Measurements from ENCODE around the gene SULF2.
"Not testable (repeated sequence)": the region's sequence is repeated elsewhere in the genome, so short reads cannot be mapped to it uniquely, and the experiment has no call there.

The SULF2 gene

DNA sequence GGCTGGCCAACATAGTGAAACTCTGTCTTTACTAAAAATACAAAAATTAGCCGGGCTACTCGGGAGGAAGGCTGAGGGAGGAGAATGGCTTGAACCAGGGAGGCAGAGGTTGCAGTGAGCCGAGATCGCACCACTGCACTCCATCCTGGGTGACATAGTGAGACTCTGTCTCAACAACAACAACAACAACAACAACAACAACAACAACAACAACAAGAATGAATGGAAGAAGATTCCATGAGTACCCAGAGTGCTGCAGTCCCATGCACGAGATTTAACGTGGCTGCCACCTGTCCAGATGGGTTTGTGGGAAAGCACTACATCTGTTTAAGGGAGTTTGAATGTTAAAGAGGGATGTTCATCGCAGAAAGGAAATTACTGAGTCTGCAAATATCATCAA lies 19.7 kb upstream of the SULF2 start:
- DNase-seq (ENCODE audit: low read depth in 2 of 2) = not testable (repeated sequence)

DNA sequence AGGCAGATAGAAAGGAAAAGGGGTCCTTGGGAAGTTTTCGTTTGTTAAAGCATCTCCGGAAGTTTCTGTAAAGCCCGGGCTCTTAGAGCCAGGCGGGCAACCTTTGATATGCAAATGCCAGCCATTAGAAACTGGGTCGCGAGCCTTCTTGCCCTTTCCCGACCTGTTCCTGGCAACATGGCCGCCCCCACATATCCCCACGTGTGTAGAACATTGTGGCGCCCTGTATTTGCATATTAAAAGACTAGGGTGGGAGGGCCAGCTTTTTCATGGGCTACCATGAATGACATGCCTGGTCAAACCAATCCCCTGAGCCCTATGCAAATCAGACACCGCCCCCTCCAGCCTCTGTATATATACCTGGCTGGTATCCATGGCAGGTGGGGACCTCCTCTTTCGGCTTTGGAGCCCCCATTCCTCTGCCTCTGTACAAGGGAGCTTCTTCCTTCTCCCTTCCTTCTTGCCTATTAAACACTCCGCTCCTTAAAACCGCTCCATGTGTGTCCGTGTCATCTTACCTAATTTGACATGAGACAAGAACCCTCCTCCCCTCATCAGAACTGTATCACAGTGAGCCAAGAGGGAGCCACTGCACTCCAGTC lies 19.0 kb upstream of the SULF2 start:
- DNase-seq (ENCODE audit: low read depth in 2 of 2) = not testable (repeated sequence)

DNA sequence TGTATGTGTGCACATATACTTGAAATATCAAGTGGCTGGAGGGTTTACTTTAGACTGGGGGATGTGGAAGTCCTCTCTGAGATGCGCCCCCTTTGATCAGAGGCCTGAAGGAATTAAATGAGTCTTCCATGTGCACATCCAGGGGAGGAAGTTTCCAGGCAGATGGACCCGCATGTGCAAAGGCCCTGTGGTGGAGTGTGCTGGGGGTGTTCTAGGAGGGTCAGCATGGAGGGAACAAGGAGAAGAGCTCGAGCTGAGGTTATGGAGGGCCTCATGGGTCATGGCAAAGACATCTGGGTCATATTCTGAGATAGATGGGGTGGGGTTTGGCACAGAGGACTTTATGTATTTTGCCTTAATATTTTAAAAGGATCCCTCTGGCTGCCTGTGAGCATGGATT lies 17.7 kb upstream of the SULF2 start:
- DNase-seq (ENCODE audit: low read depth in 2 of 2) = no peak

DNA sequence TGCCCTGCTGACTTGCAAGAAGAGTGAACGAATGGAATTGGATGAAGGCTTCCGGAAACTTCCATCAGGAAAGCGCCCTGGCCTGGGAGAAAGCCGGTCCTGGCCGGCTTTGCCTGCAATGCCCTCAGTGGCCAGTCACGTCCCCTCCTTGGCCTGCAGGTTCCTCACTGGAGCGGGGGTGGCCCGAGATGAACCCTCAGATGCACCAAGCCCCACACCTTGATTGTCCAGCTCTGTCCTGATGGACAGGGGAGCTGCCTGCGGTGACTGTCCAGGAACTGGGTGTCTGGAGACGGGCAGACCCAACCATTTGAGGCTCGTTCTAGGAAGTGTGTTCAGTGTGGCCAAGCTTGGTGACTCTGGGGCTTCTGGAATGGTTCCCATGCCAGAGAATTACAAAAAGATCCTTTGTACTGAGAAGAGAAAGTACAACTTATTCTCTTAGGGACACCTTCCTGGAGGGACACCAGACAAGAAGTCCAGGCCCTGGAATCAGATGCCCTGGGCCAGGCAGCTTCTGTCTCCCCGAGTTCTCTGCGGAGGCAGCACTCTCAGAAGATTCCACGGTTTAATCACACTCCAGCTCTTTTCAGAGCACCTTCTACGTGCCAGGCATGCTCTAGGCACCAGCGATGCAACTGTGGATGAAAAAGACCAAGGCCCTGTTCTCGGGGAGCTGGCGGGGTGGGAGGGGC lies 17.1 kb upstream of the SULF2 start:
- no peak for DNase-seq (ENCODE audit: low read depth in 2 of 2)

DNA sequence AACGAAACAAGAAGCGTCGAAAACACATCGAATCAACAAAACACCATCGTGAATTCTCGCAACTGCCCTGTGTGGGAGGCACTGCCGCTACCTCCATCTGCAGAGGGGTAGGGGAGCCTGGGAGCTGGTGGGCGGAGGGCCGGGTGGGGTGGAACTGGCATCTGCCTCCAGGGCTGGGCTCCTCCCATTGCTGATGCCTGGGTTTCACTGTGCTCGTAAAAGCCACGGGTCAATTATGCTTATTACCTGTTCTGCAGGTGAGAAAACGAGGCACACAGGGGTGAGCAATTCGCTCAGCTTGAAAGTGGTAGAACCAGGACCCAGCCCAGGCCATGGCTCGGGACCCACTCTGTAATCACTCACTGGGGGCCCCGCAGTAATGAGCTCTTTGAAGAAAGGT lies 16.5 kb upstream of the SULF2 start:
- DNase-seq (ENCODE audit: low read depth in 2 of 2) = no peak

DNA sequence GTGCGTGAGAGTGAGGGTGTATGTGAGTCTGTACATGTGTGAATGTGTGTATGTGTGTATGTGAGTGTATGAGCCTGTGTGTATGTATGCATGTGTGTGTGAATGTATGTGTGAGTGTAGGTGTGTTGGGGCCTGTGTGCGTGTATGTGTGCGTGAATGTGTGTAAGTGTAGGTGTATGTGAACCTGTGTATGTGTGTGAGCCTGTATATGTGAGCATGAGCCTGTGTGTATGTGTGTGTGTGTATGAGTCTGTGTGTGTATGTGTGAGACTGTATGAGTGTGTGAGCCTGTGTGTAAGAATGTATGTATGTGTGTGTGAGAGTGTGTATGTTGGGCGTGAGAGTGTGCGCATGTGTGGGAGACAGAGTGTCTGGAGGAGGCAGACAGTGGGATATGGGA lies 15.8 kb upstream of the SULF2 start:
- DNase-seq (ENCODE audit: low read depth in 2 of 2) = no peak

DNA sequence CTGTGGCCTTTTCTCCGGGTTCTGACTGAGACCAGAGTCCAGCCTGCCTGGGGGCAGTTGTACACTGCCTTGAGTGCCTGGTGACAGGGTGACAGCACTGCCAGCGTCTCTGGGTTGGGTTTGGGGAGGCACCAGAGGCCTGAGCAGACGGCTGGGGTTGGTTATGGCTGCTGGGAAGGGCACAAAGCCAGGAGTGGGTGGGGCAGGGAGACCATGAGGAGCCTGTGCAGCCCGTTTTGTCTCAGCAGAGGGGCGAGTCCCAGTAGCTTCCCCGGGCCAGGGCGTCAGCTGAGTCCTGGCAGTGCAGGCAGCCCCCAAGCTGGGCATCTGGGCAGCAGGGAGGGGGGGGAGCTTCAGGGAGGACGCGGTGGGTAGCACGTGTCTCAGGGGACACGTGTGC lies 15.3 kb upstream of the SULF2 start:
- DNase-seq (ENCODE audit: low read depth in 2 of 2) = no peak

DNA sequence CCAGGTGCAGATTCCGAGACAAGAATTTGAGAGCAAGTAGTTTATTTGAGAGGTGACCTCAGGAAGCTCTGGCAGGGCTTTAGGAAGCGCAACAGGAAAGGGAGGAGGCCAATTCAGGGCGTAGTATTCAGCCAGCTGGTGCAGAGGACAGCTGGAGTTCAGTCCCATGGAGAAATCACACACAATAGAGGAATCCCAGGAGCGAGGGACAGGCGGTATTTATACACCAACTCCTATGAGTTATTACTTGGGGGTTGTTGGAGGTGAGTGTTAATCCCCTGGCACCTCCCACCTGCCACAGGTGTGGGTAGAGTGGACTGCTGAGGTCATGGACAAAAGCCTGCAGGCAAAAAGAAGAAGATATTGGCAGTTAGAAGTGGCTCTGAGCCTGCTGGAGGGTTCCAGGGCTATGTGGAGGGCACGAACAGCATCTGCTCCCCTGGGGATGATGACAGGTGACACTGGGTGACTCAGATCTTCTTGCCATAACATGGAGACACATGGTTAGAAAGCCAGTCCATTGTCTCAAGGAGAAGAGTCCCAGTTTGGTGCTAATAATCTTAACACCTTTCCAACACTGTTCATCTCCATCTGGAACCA lies 13.9 kb upstream of the SULF2 start:
- no peak for DNase-seq (ENCODE audit: low read depth in 2 of 2)

DNA sequence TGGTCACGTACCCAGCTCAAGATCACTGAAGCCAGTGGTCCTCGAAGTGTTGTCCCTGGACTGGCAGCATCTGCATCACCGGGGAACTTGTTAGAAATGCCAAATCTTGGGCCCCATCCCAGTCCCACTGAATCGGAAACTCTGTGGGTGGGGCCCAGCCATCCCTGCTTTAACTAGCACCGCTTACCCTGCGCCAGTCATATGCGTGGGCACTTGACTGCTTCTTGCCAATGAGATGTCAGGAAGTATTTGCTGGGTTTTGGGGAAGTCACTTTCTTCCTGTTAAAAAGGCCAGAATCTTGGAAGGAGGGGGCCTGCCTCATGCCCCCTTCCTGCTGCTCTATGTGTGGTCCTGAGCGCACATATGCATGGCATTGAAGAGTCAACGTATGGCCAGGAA lies 11.7 kb upstream of the SULF2 start:
- DNase-seq (ENCODE audit: low read depth in 2 of 2) = no peak

DNA sequence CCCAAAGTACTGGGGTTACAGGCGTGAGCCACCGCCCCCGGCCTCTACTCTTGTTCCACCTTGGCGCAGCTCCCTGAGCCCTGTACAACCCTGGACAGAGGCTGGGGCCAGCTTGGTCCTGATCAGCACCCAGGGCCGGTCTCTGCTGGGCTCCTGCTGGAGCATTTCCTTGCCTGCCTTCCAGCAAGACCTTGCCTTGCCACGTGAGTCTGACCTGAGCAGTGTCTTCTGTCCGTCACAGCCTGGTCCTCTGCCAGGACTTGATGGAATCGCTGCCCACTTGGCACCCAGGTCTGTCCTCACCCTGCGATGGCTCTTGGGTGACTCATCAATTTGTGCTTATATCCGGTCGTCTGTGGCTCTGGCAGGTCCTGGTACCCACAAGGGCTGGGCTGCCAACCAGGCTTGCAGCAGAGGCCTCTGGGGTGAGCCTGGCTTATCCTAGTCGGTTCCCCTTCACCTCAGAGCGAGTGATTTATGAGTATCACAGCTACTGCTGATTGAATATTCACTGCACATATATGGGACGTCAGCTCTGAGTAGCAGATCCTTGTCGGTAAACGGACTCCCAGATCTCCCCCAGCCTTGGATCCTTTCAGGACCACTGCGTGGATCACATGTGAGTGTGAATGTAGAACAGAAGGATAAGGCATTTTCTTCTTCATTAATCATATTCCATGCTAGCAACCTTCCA lies 10.1 kb upstream of the SULF2 start:
- DNase-seq (ENCODE audit: low read depth in 2 of 2) = no peak

DNA sequence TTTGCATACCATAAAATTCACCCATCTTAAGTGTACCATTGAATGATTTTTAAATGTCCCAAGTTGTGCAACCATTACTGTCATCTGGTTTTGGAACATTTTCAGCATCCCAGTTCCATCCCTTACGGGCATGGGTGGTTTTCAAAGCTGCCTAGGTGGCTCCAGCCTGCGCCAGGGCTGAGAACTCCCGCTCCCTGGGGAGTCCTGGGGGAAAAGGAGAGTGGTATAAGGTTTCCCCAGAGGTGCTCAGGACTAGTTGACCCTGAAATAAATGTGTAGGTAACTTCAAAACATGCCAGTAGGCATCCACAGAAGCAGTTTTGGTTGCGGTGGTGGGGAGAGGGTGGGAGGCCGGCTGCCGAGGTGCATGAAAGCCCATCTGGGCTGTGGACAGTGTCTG lies 9.0 kb upstream of the SULF2 start:
- DNase-seq (ENCODE audit: low read depth in 2 of 2) = not testable (repeated sequence)

DNA sequence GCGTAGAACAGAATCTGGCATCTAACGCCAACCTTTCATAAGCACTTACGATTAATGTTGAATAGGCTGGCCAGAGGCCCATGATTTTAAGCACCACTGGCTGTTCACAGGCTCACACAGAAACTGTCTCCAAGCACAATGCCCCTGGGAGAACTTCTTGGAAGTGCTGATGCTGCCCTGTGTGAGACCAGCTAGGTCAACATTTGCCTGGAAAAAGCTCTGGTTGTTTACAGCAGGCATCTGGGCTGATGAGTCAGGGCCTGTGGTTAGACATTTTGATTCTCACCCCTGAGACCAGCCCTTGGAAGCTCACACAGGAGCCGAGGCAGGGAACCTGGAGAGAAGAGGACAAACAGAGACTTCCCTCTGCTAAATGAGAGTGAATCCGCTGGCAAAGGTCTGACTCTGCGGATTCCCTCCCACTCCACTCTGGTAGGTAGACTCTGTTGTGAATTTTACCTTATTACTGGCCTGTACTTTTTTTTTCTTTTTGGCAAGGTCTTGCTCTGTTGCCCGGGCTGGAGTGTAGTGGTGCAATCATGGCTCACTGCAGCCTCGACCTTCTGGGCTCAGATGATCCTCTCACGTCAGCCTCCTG lies 6.8 kb upstream of the SULF2 start:
- no peak for DNase-seq (ENCODE audit: low read depth in 2 of 2)

DNA sequence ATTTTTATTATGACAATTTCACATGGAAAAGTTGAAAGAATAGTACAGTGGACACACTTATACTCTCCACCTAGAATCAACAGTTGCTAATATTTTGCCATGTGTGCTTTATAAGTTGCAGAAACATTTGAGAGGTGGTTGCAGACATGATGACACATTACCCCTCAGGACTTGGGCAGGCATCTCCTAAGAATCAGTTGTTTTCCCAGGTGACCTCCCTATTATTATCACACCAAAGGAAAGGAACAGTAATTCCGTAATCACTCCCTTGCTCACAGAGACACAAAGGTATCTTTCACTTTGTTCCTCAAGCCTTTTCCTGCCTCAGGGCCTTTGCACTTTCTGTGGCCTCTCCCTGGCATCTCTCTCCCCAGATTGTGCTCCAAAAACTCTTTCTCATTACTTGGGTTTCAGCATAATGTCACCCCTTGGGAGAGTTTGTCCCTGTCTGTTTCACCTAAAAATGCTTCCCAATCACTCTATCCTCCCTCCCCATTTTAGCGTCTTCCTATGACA lies 5.9 kb upstream of the SULF2 start:
- no peak for DNase-seq (ENCODE audit: low read depth in 2 of 2)

DNA sequence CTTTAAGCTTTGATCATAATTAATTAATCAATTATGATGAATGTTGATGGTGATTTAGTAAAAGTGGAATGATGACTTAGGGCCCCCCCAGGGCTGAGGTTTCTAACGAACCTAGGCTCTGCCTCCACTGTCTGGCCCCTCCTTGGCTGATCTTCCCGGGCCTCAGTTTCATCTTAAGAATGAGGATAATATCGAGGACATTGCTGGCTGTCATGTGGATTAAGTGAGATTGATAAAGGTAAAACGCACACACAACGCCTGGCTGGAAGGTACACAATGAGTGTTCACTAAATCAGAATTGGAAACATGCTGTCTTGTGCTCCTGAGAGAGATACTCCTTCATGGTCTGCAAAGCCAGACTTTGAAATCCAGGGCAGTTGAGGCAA lies 5.3 kb upstream of the SULF2 start:
- no peak for DNase-seq (ENCODE audit: low read depth in 2 of 2)

DNA sequence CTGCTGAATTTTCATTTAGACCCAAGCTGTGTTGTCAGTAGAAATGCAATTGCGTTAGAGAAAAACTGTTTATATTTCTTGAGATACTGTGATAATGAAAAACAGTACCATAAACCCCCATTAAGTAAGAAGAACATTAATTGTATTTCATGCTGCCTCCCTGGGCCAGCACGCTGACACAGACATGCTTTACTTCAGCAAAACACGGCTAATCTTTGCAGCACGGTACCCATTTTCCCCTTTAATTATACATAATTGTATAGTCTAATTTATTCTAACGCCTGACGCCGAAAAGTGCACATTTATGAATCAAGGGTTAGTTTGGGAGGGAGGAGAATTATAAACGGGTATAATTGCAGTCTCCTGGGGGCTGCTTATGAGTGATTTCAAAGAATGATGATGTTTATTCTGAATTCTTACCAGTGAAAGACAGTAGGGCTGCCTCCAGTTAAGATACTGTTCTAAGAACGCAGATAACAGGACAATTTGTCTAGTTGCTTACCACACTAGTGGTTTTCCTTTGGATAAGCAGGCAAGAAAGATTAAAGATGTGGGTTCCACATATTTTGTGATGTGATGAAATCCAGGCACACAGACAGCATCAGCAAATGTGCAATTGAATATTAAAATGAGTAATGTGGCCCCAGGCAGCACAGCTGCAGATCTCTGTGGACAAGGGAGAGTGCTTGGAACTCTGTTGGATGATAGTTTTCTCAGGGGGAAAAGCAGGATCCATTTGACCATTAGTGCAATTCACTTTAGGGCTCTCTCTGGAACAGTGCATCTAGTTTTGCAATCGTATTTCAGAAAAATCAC lies 4.7 kb upstream of the SULF2 start:
- no peak for DNase-seq (ENCODE audit: low read depth in 2 of 2)

DNA sequence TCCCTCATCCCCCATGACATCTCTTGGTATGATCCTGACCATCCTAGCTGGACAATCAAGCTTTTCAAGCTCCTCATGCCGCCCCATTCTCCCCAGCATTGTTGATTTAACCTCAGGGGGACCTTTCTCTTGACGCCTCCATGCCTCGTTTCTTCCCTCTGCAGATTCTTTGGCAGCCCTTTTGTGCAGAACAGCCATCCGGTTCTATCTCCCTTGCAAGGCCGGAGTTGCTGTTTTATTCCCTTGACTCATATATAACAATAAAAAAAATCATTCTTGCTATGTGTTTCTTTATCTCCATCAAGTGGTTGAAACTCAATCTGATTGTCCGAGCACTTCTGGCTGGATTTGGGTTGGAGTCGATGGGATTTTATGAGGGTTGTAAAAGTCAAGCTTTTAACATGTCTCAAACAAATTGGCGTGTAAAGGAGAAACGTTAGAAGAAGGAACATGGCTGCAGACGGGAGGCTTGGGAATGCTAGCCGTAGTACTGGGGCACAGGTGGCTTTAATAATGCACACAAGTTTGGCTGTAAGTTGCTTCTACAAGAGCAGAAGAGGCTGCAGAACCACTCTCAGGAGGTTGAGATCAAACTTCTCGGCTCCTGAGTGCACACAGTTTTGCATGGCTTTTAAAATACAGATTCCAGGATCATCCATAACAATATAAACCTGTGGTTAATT lies 3.9 kb upstream of the SULF2 start:
- DNase-seq (ENCODE audit: low read depth in 2 of 2) = no peak

DNA sequence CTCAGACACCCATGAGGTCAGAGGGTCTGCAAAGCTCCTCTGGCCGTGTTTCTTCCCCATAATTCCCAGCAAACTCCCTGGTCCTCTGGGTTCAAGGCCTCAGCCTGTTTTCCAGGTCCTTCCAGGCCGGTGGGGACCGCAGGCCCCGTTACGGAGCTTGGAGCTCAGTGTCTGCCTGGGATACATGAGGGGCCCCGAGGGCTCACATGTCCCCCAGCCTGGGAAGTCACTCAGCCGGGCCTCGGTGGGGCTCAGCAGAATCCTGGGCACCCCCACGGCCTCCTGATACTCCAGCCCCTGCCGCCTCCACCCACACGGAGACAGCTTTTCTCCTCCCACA lies 3.4 kb upstream of the SULF2 start:
- no peak for DNase-seq (ENCODE audit: low read depth in 2 of 2)

DNA sequence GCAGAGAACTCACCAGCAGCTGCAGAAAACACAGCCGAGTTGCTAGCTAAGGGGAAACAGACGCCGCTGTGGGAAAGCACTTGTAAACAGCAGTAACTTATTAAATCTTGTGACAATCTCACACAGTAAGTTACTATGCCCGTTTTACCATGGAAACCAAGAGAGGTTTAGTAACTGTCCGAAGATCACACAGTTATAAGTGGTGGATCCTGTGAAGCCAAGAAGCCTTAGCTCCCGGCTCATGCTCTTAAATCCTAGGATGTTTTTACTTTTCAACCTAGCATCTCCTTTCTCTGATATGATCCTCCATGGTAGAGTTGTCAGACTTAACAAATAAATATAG lies 1.5 kb upstream of the SULF2 start:
- no peak for DNase-seq (ENCODE audit: low read depth in 2 of 2)

DNA sequence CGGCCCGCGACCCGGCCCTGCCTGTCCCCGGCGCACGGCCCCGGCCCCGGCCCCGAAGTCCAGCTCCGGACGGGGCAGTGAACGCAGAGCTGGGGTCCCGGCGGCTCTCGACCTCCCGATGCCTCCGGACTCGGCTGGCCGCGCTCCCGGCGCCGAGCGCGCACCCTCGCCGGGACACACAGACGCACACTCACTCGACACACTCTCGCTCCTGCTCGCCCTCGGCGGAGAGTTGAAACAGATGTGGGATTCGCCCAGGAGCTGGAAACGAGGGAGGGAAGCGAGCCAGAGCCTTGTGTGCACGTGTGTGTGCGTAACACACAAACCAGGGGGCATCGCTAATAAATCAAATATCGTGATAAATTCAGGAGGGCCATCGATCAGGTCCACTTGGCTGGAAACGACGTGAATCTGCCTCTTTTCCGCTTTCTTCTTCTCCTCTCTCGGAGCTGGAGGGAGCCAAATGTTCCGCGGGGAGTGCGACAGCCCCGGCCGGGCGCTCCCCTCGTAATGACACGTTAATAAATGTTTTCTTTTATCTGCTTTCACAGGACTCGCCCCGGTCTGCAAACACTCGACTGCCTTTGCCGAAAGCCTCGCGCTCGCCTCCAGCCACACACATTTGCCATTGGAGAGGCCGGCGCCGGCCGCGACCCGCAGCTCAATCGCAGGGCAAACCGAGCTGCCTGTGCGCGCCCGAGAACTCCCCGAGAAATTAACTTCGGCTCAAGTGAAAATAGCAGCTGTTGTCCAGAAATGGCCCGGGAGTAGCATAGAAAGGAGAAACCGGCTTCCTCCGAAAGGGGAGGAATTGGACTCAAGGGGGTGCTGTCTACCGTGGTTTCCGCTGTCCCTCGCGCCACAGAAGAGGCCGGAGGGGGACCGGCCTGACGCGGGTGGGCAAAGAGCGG lies 828 bp upstream of the SULF2 start:
- DNase-seq (ENCODE audit: low read depth in 2 of 2) = no peak

All from activated CD8-positive, alpha-beta memory T cell treated with anti-CD3 and anti-CD28 coated beads for 4 hours (primary cell).